Glutamatergic neuron (in vitro differentiated cells): ENCODE measurements around the gene SIAH3. TPM values are rescaled to one million over a fixed set of nuclear protein-coding genes. Genes with fewer than 3 reads are reported as not detected.

Experiments
- DNase-seq: peaks from one replicate; pipeline ENCODE4 v3.0.0; 2022
- H3K27ac Mint-ChIP-seq: one replicate; pipeline ENCODE4 v1.8.0; 2020; ENCODE audit warnings: mild to moderate bottlenecking, mixed read lengths, inconsistent platforms; ENCODE audit not compliant: unreplicated experiment
- H3K27me3 Mint-ChIP-seq: one replicate; pipeline ENCODE4 v1.8.0; 2020; ENCODE audit warnings: mild to moderate bottlenecking, moderate library complexity, mixed read lengths, inconsistent platforms; ENCODE audit not compliant: unreplicated experiment
- H3K36me3 Mint-ChIP-seq: one replicate; pipeline ENCODE4 v1.8.0; 2020; ENCODE audit warnings: mild to moderate bottlenecking, mixed read lengths, inconsistent platforms; ENCODE audit not compliant: unreplicated experiment
- H3K4me1 Mint-ChIP-seq: one replicate; pipeline ENCODE4 v1.8.0; 2020; ENCODE audit warnings: mild to moderate bottlenecking, low read depth, mixed read lengths, inconsistent platforms; ENCODE audit not compliant: unreplicated experiment
- H3K4me3 Mint-ChIP-seq: one replicate; pipeline ENCODE4 v1.8.0; 2020; ENCODE audit warnings: mild to moderate bottlenecking, mixed read lengths, inconsistent platforms; ENCODE audit not compliant: unreplicated experiment
- H3K9me3 Mint-ChIP-seq: one replicate; pipeline ENCODE4 v1.8.0; 2020; ENCODE audit warnings: mild to moderate bottlenecking, moderate library complexity, mixed read lengths, inconsistent platforms; ENCODE audit not compliant: unreplicated experiment
- CTCF ChIP-seq: fragments of 200-600 bp; sonication (generic); IDR thresholded peaks from one replicate; pipeline ENCODE4 v1.5.0; 2021; ENCODE audit not compliant: partially characterized antibody, unreplicated experiment
- long read RNA-seq: library from polyadenylated mRNA; unstranded; transcript quantifications from one replicate; pipeline ENCODE4 v2.0.0, GENCODE V29; 2020; ENCODE audit not compliant: unreplicated experiment
- total RNA-seq: library from RNA; stranded (reverse); fragmentation: NEBNext Ultra II Directional; extraction: Animal tissue kit (Norgen Biotek cat#: 25700); gene quantifications from one replicate; pipeline ENCODE4 v1.2.1, GENCODE V29; 2021; ENCODE audit not compliant: unreplicated experiment

Gene SIAH3, protein sequence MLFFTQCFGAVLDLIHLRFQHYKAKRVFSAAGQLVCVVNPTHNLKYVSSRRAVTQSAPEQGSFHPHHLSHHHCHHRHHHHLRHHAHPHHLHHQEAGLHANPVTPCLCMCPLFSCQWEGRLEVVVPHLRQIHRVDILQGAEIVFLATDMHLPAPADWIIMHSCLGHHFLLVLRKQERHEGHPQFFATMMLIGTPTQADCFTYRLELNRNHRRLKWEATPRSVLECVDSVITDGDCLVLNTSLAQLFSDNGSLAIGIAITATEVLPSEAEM
- total RNA-seq = 1.2 TPM
- long read RNA-seq = 0 reads

DNA sequence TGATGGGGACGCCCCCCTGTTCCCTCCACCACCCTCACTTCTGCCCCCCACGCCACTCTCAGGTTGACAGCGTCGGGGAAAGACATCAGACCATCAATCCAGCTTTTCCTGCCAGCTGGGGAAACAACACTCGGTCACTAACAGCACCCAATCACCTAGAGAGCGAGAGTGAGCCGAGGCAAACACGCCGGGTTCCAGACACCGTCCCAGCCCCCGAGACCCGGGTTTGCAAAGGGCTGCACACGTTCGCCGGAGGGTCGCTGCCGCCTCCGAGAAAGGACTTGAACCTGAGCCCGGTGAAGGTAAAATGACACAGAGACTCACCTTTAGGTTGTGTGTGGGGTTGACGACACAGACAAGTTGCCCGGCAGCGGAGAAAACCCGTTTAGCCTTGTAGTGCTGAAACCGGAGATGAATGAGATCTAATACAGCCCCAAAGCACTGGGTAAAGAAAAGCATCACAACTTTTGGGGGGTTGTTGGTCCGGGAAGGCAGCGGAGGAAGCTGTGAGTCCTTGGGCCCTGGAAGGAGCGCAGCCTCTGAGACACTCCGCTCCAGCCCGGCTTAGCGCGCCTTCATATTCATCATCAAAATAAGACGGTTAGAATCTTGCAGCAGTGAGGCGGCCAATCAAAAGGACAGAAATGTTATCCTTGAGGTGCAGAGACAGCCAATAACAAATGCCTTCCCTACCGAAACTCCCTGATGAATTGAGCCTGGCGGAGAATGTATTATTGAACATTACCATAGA, at the start of gene SIAH3:
Gene SIAH3 (minus strand): TSS at position 583 of the 751 bp plus-strand sequence. CDS start 124 bp downstream, at position 459.
- Mint-ChIP-seq H3K4me3 (peak within 1 kb of the TSS; percentile 91), H3K9me3 (peaks cover 9% of the 10 kb centered on the region), H3K27me3 (peaks cover 2% of the 10 kb centered on the region), H3K27ac (no peak within 1 kb of the TSS), H3K36me3 (peaks cover 5% of the 10 kb centered on the region), H3K4me1 (peaks cover 25% of the 10 kb centered on the region)
- peak; percentile 38 for DNase-seq
- TF ChIP-seq CTCF = no peak

DNA sequence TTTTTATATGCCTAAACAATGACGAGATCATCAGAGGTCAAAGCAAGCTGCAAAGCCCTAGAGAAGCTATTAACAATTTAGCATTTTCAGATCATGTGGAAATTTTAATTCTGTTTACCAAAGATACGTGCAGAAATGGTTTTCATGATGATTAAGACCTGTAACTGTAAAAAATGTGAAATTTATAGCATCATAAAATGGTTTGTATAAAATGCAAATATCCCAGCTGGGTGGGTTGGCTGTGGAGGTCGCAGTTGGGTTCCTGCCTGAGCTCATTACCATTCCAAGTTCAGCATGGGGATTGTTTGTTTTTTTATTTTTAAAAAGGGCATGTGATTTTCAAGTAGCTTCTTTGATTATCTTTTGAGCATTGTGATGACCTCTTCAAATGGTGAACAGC, 47.9 kb upstream of the SIAH3 start:
- no peak for DNase-seq

DNA sequence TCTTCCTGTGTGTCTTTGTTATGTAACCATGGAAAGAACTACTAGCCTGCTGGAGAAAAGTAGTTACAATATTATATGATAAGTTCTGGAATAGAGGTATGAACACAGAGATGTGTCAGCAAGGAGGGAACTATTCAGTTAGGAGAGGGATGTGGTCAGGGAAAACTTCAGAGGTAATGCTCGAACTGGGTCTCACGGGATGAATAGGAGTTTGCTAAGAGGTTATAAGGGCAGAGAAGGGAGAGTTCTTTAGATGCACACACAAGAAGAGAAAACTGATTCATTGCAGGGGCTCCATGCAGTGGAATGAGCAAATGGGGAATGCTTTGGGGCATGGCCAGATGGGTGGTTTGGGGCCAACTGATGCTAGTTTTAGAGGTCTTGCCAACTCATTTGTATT, 46.0 kb upstream of the SIAH3 start:
- no peaks in the 10 kb centered on the region for H3K36me3 Mint-ChIP-seq
- H3K27ac Mint-ChIP-seq = no peak overlapping the region
- no peak for TF ChIP-seq CTCF
- peaks cover 2% of the 10 kb centered on the region for H3K4me1 Mint-ChIP-seq
- H3K9me3 Mint-ChIP-seq = no peaks in the 10 kb centered on the region
- H3K4me3 Mint-ChIP-seq = no peak overlapping the region
- H3K27me3 Mint-ChIP-seq = no peaks in the 10 kb centered on the region
- DNase-seq = no peak

More for the DNA sequence above, 47.9 kb upstream of the SIAH3 start:
- Mint-ChIP-seq H3K4me1 (peaks cover 12% of the 10 kb centered on the region), H3K4me3 (no peak overlapping the region), H3K27ac (no peak overlapping the region), H3K36me3 (no peaks in the 10 kb centered on the region), H3K9me3 (no peaks in the 10 kb centered on the region), H3K27me3 (no peaks in the 10 kb centered on the region)
- TF ChIP-seq CTCF = no peak

- no peak for TF ChIP-seq CTCF
- DNase-seq = no peak
- Mint-ChIP-seq H3K9me3 (no peaks in the 10 kb centered on the region), H3K4me1 (no peaks in the 10 kb centered on the region), H3K36me3 (no peaks in the 10 kb centered on the region), H3K27me3 (no peaks in the 10 kb centered on the region), H3K27ac (no peak overlapping the region), H3K4me3 (no peak overlapping the region)
Measured at GRCh38 chr13:45896285-45896684, 44.7 kb upstream of the SIAH3 start.

DNA sequence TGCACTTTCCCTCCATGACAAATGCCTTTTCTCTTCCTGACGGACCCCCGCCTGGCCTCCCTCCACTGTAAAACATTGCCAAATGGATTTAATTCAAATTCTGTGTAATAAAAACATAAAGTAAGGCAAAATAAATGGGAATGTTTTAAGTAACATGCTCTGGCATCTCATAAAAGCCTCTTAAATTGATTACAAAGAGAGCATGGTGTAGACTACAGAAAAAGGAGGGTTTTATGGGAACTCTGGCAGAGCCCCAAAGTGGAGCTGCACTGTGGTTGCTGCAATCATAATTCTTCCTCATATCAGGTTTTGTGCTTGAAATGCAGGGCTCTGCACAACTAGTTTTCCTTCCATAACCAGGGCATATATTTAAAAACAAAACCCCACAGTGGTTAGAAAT, 44.3 kb upstream of the SIAH3 start:
- no peaks in the 10 kb centered on the region for H3K36me3 Mint-ChIP-seq
- no peak for TF ChIP-seq CTCF
- no peaks in the 10 kb centered on the region for H3K27me3 Mint-ChIP-seq
- no peak overlapping the region for H3K4me3 Mint-ChIP-seq
- H3K27ac Mint-ChIP-seq = no peak overlapping the region
- DNase-seq = no peak
- H3K4me1 Mint-ChIP-seq = no peaks in the 10 kb centered on the region
- H3K9me3 Mint-ChIP-seq = peaks cover 2% of the 10 kb centered on the region
